HG03378 (cell line): ENCODE results near the gene OR8S1.
"Not testable (repeated sequence)": the region's sequence is repeated elsewhere in the genome, so short reads cannot be mapped to it uniquely, and the experiment has no call there.

ENCODE experiments used
- ATAC-seq: cut with Tn5 transposase; IDR thresholded peaks from one replicate; pipeline ENCODE4 v1.9.1; 2021; ENCODE audit warnings: mild to moderate bottlenecking, moderate library complexity; ENCODE audit not compliant: unreplicated experiment

Gene OR8S1

GRCh38 chr12:48553666-48554343 lies 28.4 kb downstream of the OR8S1 start:
- ATAC-seq, result not testable (repeated sequence)

DNA sequence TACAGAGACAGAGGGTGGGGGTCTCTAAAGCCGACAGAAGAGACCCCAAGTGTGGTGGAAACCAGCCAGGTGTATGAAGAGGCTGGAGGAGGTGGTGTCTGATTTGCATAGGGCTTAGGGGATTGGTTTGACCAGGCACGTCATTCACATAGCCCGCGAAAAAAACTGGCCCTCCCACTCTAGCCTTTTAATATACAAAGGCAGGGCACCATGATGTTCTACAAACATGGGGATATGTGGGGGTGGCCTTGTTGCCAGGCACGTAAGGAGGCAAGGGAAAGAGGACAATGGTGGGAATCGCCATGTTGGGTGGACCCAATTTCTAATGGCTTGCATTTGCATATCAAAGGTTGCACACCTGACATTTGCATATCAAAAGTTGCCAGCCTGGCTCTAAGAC lies 31.2 kb downstream of the OR8S1 start:
- ATAC-seq, result no peak

- ATAC-seq, result no peak
Measured at GRCh38 chr12:48557919-48558318, 32.5 kb downstream of the OR8S1 start.

GRCh38 chr12:48567731-48568130 lies 42.3 kb downstream of the OR8S1 start:
- ATAC-seq, result no peak

DNA sequence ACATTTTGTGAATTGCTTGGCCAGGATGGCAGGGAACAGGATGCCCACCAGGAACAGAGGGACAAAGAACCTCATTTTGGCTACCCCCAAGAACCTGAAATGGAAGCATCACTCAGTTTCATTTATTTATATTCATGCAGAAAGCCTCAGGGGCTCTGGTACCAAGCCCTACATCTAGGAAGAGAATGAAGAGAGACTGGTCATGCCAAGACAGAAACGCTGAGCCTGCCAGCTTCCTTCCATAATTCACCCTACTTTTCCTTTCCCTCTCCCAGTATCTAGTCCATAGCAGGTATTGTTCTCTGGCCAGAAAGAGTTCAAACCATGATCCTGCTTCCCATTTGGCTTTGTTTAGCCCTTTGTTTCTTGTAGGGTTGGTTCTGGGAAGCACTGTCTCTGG lies 44.5 kb downstream of the OR8S1 start, which contains the start of gene LALBA:
TSS of gene LALBA (minus strand) at position 101 of the 400 bp plus-strand sequence. CDS start at position 75, 26 bp downstream.
- no peak for ATAC-seq

DNA sequence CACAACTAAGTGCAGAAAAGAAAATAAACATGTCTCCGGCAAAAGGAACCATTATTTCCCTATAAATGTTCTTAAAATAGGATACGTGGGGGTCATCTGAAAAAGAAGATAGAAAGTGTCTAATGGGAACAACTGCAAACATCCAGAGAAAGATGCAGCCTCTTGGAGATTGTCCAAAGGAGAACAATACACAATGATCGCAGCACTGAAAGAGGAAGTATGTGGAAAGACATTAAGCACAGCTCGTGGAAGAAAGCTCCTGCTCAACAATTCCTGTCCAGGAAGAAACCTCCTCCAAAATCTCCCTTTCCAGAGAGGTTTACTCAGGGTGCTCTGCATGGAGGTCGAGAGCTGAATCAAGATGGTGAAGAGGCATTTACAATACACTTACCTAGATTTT lies 46.9 kb downstream of the OR8S1 start:
- ATAC-seq, result no peak
